GM12878 (cell line): ENCODE measurements around the gene RPSA. TPM values are rescaled to one million over a fixed set of nuclear protein-coding genes. Genes with fewer than 3 reads are reported as not detected.

ENCODE experiments used
- ATAC-seq: fragments of 200-7000 bp; cut with Tn5 transposase; 3 replicates; pipeline ENCODE4 v1.9.1; 2020; ENCODE audit warnings: mild to moderate bottlenecking, moderate library complexity
- BruUV-seq: library from RNA; stranded (reverse); fragments of 400-500 nt; replicated peaks from 2 replicates; lab custom pipeline; 2021; lab: Mats Ljungman, UMichigan
- CTCF ChIA-PET: fragments of 300-600 bp; sonication (Branson Sonifier 250); formaldehyde crosslinking; extraction: SDS; loops from one replicate; lab custom pipeline; 2021; ENCODE audit warnings: inconsistent platforms; lab: Yijun Ruan, JAX
- POLR2A ChIA-PET: fragments of 350-600 bp; formaldehyde crosslinking; extraction: SDS; loops from one replicate; lab custom pipeline; 2021; ENCODE audit warnings: inconsistent platforms; lab: Charles Lee
- RAD21 ChIA-PET: fragments of 300-600 bp; sonication (Branson Sonifier 250); formaldehyde crosslinking; loops from one replicate; lab custom pipeline; 2023; ENCODE audit warnings: antibody characterized with exemption; ENCODE audit not compliant: unreplicated experiment; lab: Charles Lee
- SMC1A ChIA-PET: fragments of 300-600 bp; sonication (Branson Sonifier 250); formaldehyde crosslinking; loops from one replicate; lab custom pipeline; 2023; ENCODE audit not compliant: unreplicated experiment, uncharacterized antibody; lab: Charles Lee
- DNase-seq: peaks from one replicate; pipeline ENCODE4 v3.0.0-alpha.2; 2011; ENCODE audit warnings: low read depth, low spot score
- FAIRE-seq: peaks from 3 replicates; lab custom pipeline; 2011; peaks lifted over from hg19 to GRCh38; lab: Jason Lieb, UNC
- H2AFZ ChIP-seq: 2 replicates; pipeline ENCODE4 v1.6.0; 2011; ENCODE audit warnings: low read depth, low read length, control low read depth; ENCODE audit not compliant: control insufficient read depth
- H3K27ac ChIP-seq: 2 replicates; pipeline ENCODE4 v1.5.1; 2011; ENCODE audit warnings: control low read depth; ENCODE audit not compliant: control insufficient read depth, insufficient read depth
- H3K27me3 ChIP-seq, 2 experiments: replicated peaks in 1 of 2; 2 replicates each; pipeline versions ENCODE4 v1.6.0 to v1.6.1; 2011; ENCODE audit warnings: low read length in 1 of 2; ENCODE audit not compliant: control insufficient read depth in 2 of 2, insufficient read depth in 2 of 2
- H3K36me3 ChIP-seq, 2 experiments: 2 replicates each; pipeline ENCODE4 v1.5.1; 2011; ENCODE audit warnings: low read length in 1 of 2; ENCODE audit not compliant: control insufficient read depth in 2 of 2, insufficient read depth in 2 of 2
- H3K4me1 ChIP-seq: 2 replicates; pipeline ENCODE4 v1.6.1; 2011; ENCODE audit warnings: mild to moderate bottlenecking, low read length, moderate library complexity, mixed read lengths; ENCODE audit not compliant: control insufficient read depth, insufficient read depth
- H3K4me2 ChIP-seq: 2 replicates; pipeline ENCODE4 v1.6.0; 2011; ENCODE audit warnings: control low read depth; ENCODE audit not compliant: control insufficient read depth, insufficient read depth
- H3K4me3 ChIP-seq: fragments of 200-600 bp; sonication (generic); 2 replicates; pipeline ENCODE4 v1.5.1; 2016
- H3K79me2 ChIP-seq: 2 replicates; pipeline ENCODE4 v1.6.0; 2011; ENCODE audit warnings: low read length; ENCODE audit not compliant: control insufficient read depth, insufficient read depth
- H3K9ac ChIP-seq: 2 replicates; pipeline ENCODE4 v1.8.0; 2011; ENCODE audit warnings: low read length, control low read depth, mixed read lengths; ENCODE audit not compliant: control insufficient read depth, insufficient read depth
- H3K9me3 ChIP-seq: replicated peaks from 3 replicates; pipeline ENCODE4 v1.5.1; 2011; ENCODE audit warnings: mild to moderate bottlenecking, low read length; ENCODE audit not compliant: control insufficient read depth, insufficient read depth
- H4K20me1 ChIP-seq: 2 replicates; pipeline ENCODE4 v1.6.0; 2011; ENCODE audit not compliant: control insufficient read depth, insufficient read depth
- ETV6 ChIP-seq, 2 experiments: fragments of 450-650 bp in 1 of 2; IDR thresholded peaks in 1 of 2; conservative IDR thresholded peaks in 1 of 2; 2 replicates each; pipeline ENCODE4 v1.6.1; 2014; ENCODE audit warnings: antibody characterized with exemption in 1 of 2, borderline replicate concordance in 1 of 2, low read depth in 1 of 2, mild to moderate bottlenecking in 1 of 2, moderate library complexity in 1 of 2
- EZH2 ChIP-seq: IDR thresholded peaks from 2 replicates; pipeline ENCODE4 v1.6.1; 2012; ENCODE audit warnings: low read depth, mild to moderate bottlenecking, control low read depth, inconsistent platforms, low read length, borderline replicate concordance; ENCODE audit not compliant: control insufficient read depth
- IKZF2 ChIP-seq, 2 experiments: fragments of 450-650 bp; IDR thresholded peaks; 2 replicates each; pipeline ENCODE4 v1.6.1; 2017; ENCODE audit warnings: mild to moderate bottlenecking in 2 of 2, moderate library complexity in 2 of 2
- RAD21 ChIP-seq: IDR thresholded peaks from 2 replicates; pipeline ENCODE4 v1.6.1; 2011; ENCODE audit warnings: mild to moderate bottlenecking, low read depth, low read length, moderate library complexity; ENCODE audit not compliant: insufficient read depth
- RB1 ChIP-seq: fragments of 450-650 bp; formaldehyde crosslinking; IDR thresholded peaks from 2 replicates; pipeline ENCODE4 v1.6.1; 2017; ENCODE audit warnings: mild to moderate bottlenecking, borderline replicate concordance
- SIN3A ChIP-seq: IDR thresholded peaks from 2 replicates; pipeline ENCODE4 v1.6.1; 2012; ENCODE audit warnings: low read depth, low read length, improper control_type of control experiment
- TCF12 ChIP-seq: IDR thresholded peaks from 2 replicates; pipeline ENCODE4 v1.6.1; 2011; ENCODE audit warnings: low read depth, mild to moderate bottlenecking, low read length
- ZNF274 ChIP-seq: IDR thresholded peaks from one replicate; pipeline ENCODE4 v1.8.0; 2011; ENCODE audit not compliant: insufficient read length, insufficient read depth
- WGBS: methylation state at CpG from one replicate; pipeline ENCODE4 v1.1.6; 2016; ENCODE audit warnings: low lambda C conversion rate; ENCODE audit not compliant: insufficient replicate concordance, insufficient coverage; ENCODE audit errors: missing lambda C conversion rate; 5-methylcytosine and 5-hydroxymethylcytosine counted together
- in situ Hi-C: fragments of 300-500 bp; cut with MboI; formaldehyde crosslinking; loops from 9 replicates; pipeline ENCODE4 v1.14.3; 2018; ENCODE audit warnings: mixed read lengths
- intact Hi-C: fragments of 100-400 bp; cut with micrococcal nuclease; formaldehyde crosslinking; loops from one replicate; pipeline ENCODE4 v1.14.2; 2022; ENCODE audit not compliant: unreplicated experiment
- polyA plus RNA-seq, 11 experiments: library from polyadenylated mRNA; depleted of rRNA in 4 of 11; unstranded in 6 of 11; stranded (reverse) in 5 of 11; fragments of >200 nt; fragmentation: Nextera tagmentation in 4 of 11; fragmentation: Illumina TruSeq in 1 of 11; extraction: Ambion mirVana in 4 of 11; extraction: Trizol in 1 of 11; gene quantifications; 1 replicate in 1 of 11; 2 replicates in 10 of 11; pipeline versions ENCODE4 v1.2.1 to v1.2.3, GENCODE V29; 2011 to 2016; ENCODE audit warnings: inconsistent platforms in 2 of 11, missing spikeins in 2 of 11, low read depth in 1 of 11
- total RNA-seq, 4 experiments: library from RNA; depleted of rRNA in 3 of 4; stranded (reverse); fragments of >200 nt in 3 of 4; fragmentation: Illumina TruSeq in 1 of 4; extraction: Trizol in 1 of 4; gene quantifications; 2 replicates each; pipeline versions ENCODE4 v1.2.1 to v1.2.3, GENCODE V29; 2013 to 2021
- TF ChIP-seq, protein P1 (sequence below): IDR thresholded peaks from 2 replicates; pipeline ENCODE4 v1.6.1; 2012; ENCODE audit warnings: low read length, inconsistent platforms
- TF ChIP-seq, protein P2 (sequence below): IDR thresholded peaks from 2 replicates; pipeline ENCODE4 v1.6.1; 2011; ENCODE audit warnings: borderline replicate concordance, low read depth, mild to moderate bottlenecking, moderate library complexity, low read length; ENCODE audit not compliant: insufficient read depth, poor library complexity, severe bottlenecking
- TF ChIP-seq, protein P3 (sequence below): fragments of 450-650 bp; IDR thresholded peaks from 2 replicates; pipeline ENCODE4 v1.6.1; 2016; ENCODE audit warnings: mild to moderate bottlenecking

RPSA gene
- total and polyA plus RNA-seq, 10 of the 15 experiments (the other 5 are each of a cell fraction or from before 2014, with no cell fraction given) = 1,012 to 5,036 (median 3,460) TPM

DNA sequence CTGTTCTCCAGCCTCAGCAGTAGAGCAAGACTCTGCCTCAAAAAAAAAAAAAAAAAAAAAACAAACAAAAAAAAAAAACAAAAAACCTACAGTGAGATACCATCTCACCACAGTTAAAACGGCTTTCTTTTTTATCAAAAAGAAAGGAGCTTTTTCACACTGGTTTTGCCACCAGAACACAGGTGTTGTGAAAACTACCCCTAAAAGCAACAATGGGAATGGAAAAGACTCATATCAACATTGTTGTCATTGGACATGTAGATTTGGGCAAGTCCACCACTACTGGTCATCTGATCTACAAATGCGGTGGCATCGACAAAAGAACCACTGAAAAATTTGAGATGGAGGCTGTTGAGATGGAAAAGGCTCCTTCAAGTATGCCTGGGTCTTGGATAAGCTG lies 48.2 kb upstream of the RPSA start:
- BruUV-seq = no TSS peak
- intact Hi-C loops = no loop called here
- ChIA-PET RAD21 (interaction anchor here (0.6 to 1.1 kb wide), 2 partner anchors 10 to 103 kb away, joined by 3 to 5 read pairs; no protein-coding TSS in a partner anchor), POLR2A (interaction anchor here (1.5 kb wide), 1 partner anchor 19 kb away, joined by 4 read pairs; no protein-coding TSS in a partner anchor), SMC1A (interaction anchor here (1.6 to 6.4 kb wide), 2 partner anchors 12 to 19 kb away, joined by 4 to 39 read pairs; no protein-coding TSS in a partner anchor), CTCF (interaction anchor here (1.2 kb wide), 1 partner anchor 67 kb away, joined by 4 read pairs; no protein-coding TSS in a partner anchor)
- no peak overlapping the region for H3K4me2 ChIP-seq
- peaks cover 11% of the 10 kb centered on the region for H3K4me1 ChIP-seq
- no peaks in the 10 kb centered on the region for H4K20me1 ChIP-seq
- H3K4me3 ChIP-seq = no peak overlapping the region
- no peaks in the 10 kb centered on the region for H3K36me3 ChIP-seq
- TF ChIP-seq, protein P1, sequence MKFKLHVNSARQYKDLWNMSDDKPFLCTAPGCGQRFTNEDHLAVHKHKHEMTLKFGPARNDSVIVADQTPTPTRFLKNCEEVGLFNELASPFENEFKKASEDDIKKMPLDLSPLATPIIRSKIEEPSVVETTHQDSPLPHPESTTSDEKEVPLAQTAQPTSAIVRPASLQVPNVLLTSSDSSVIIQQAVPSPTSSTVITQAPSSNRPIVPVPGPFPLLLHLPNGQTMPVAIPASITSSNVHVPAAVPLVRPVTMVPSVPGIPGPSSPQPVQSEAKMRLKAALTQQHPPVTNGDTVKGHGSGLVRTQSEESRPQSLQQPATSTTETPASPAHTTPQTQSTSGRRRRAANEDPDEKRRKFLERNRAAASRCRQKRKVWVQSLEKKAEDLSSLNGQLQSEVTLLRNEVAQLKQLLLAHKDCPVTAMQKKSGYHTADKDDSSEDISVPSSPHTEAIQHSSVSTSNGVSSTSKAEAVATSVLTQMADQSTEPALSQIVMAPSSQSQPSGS = no peak
- TF ChIP-seq, protein P2, sequence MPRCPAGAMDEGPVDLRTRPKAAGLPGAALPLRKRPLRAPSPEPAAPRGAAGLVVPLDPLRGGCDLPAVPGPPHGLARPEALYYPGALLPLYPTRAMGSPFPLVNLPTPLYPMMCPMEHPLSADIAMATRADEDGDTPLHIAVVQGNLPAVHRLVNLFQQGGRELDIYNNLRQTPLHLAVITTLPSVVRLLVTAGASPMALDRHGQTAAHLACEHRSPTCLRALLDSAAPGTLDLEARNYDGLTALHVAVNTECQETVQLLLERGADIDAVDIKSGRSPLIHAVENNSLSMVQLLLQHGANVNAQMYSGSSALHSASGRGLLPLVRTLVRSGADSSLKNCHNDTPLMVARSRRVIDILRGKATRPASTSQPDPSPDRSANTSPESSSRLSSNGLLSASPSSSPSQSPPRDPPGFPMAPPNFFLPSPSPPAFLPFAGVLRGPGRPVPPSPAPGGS = no peak
- TF ChIP-seq RAD21 (no peak), ETV6 (conservative IDR thresholded peaks at IDR 0.05 in 1 of 2, IDR thresholded peaks at IDR 0.05 in 1 of 2; ENCODE audit: borderline replicate concordance in 1 of 2, low read depth in 1 of 2) (no peak), IKZF2 (IDR thresholded peaks at IDR 0.05) (no peak), TCF12 (no peak), SIN3A (no peak), EZH2 (no peak), ZNF274 (no peak), RB1 (no peak)
- TF ChIP-seq, protein P3, sequence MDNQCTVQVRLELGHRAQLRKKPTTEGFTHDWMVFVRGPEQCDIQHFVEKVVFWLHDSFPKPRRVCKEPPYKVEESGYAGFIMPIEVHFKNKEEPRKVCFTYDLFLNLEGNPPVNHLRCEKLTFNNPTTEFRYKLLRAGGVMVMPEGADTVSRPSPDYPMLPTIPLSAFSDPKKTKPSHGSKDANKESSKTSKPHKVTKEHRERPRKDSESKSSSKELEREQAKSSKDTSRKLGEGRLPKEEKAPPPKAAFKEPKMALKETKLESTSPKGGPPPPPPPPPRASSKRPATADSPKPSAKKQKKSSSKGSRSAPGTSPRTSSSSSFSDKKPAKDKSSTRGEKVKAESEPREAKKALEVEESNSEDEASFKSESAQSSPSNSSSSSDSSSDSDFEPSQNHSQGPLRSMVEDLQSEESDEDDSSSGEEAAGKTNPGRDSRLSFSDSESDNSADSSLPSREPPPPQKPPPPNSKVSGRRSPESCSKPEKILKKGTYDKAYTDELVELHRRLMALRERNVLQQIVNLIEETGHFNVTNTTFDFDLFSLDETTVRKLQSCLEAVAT = no peak
- DNase-seq = no peak
- no peak for FAIRE-seq
- no peaks in the 10 kb centered on the region for H3K27me3 ChIP-seq
- in situ Hi-C loops = no loop called here
- H3K27ac ChIP-seq = no peak overlapping the region
- WGBS = 67% methylated on average over 3 of the region's 3 CpGs
- ATAC-seq = no peak
- no peak overlapping the region for H3K9ac ChIP-seq
- no peaks in the 10 kb centered on the region for H3K79me2 ChIP-seq
- H3K9me3 ChIP-seq = no peaks in the 10 kb centered on the region; the same call in 2 of the 3 replicates
- H2AFZ ChIP-seq = no peak overlapping the region
